K562 (cell line): Measurements from ENCODE around the gene PHF21A. TPM values are rescaled to one million over a fixed set of nuclear protein-coding genes. Genes with fewer than 3 reads are reported as not detected.

Source experiments
- ATAC-seq: fragments of 200-7000 bp; cut with Tn5 transposase; 3 replicates; pipeline ENCODE4 v1.9.1; 2020; ENCODE audit warnings: moderate library complexity
- BruUV-seq: library from RNA; stranded (reverse); fragments of 400-500 nt; replicated peaks from 2 replicates; lab custom pipeline; 2021; lab: Mats Ljungman, UMichigan
- CTCF ChIA-PET: fragments of 300-600 bp; formaldehyde crosslinking; extraction: SDS; loops from one replicate; lab custom pipeline; 2021; ENCODE audit warnings: low intra/inter-chr PET ratio; lab: Yijun Ruan, JAX
- POLR2A ChIA-PET: fragments of 300-600, 350-650 bp; sonication (Branson Sonifier 250); formaldehyde crosslinking; extraction: SDS; loops from one replicate; lab custom pipeline; 2021; ENCODE audit warnings: antibody characterized with exemption, inconsistent platforms; lab: Yijun Ruan, JAX
- DNase-seq, 4 experiments: peaks; one replicate each; pipeline versions ENCODE4 v3.0.0 to v3.0.0-alpha.2; 2011 to 2018; ENCODE audit warnings: low spot score in 3 of 4, mixed read lengths in 3 of 4; ENCODE audit errors: extremely low read depth in 1 of 4
- FAIRE-seq: peaks from 2 replicates; lab custom pipeline; 2011; peaks lifted over from hg19 to GRCh38; lab: Jason Lieb, UNC
- H2AFZ ChIP-seq: 2 replicates; pipeline ENCODE4 v1.6.0; 2011; ENCODE audit warnings: low read depth, low read length, control low read depth, inconsistent platforms
- H3K27ac ChIP-seq: fragments of 200-600 bp; 3 replicates; pipeline ENCODE4 v1.8.0; 2011; ENCODE audit warnings: low read depth, mild to moderate bottlenecking, control low read depth, inconsistent platforms, low read length, moderate library complexity, mixed read lengths; ENCODE audit errors: extremely low read depth
- H3K27me3 ChIP-seq, 2 experiments: fragments of 300-600 bp in 1 of 2; 2 replicates in 1 of 2; 3 replicates in 1 of 2; pipeline versions ENCODE4 v1.6.0 to v1.8.0; 2011; ENCODE audit warnings: inconsistent platforms in 2 of 2, low read length in 2 of 2, mild to moderate bottlenecking in 1 of 2, mixed read lengths in 1 of 2, moderate library complexity in 1 of 2; ENCODE audit not compliant: control insufficient read depth in 2 of 2, insufficient read depth in 2 of 2
- H3K36me3 ChIP-seq: fragments of 300-600 bp; 3 replicates; pipeline ENCODE4 v1.8.0; 2011; ENCODE audit warnings: mild to moderate bottlenecking, low read length, inconsistent platforms; ENCODE audit not compliant: control insufficient read depth, insufficient read depth
- H3K4me1 ChIP-seq, 2 experiments: fragments of 200-600 bp in 1 of 2; replicated peaks in 1 of 2; 2 replicates in 1 of 2; 3 replicates in 1 of 2; pipeline versions ENCODE4 v1.5.1 to v1.8.0; 2011; ENCODE audit warnings: inconsistent platforms in 2 of 2, low read length in 2 of 2, mild to moderate bottlenecking in 1 of 2, mixed read lengths in 1 of 2, moderate library complexity in 1 of 2; ENCODE audit not compliant: control insufficient read depth in 2 of 2, insufficient read depth in 2 of 2
- H3K4me2 ChIP-seq: 2 replicates; pipeline ENCODE4 v1.6.1; 2011; ENCODE audit warnings: low read length, control low read depth, inconsistent platforms, mixed read lengths; ENCODE audit not compliant: insufficient read depth
- H3K4me3 ChIP-seq: fragments of 200-600 bp; sonication (generic), shearing (Covaris generic); 2 replicates; pipeline ENCODE4 v1.5.1; 2016; ENCODE audit warnings: control low read depth, inconsistent platforms
- H3K79me2 ChIP-seq: fragments of 200-600 bp; 3 replicates; pipeline ENCODE4 v1.8.0; 2011; ENCODE audit warnings: low read length, inconsistent platforms; ENCODE audit not compliant: control insufficient read depth, insufficient read depth
- H3K9ac ChIP-seq, 2 experiments: 2 replicates each; pipeline versions ENCODE4 v1.6.0 to v1.6.1; 2011; ENCODE audit warnings: low read depth in 2 of 2, low read length in 2 of 2, control low read depth in 1 of 2, inconsistent platforms in 1 of 2, mild to moderate bottlenecking in 1 of 2, mixed read lengths in 1 of 2; ENCODE audit not compliant: insufficient read depth in 1 of 2
- H3K9me1 ChIP-seq: one replicate; pipeline ENCODE4 v1.6.0; 2011; ENCODE audit warnings: inconsistent platforms, mild to moderate bottlenecking, low read length, moderate library complexity; ENCODE audit not compliant: control insufficient read depth, insufficient read depth
- H3K9me3 ChIP-seq: replicated peaks from 2 replicates; pipeline ENCODE4 v1.5.1; 2011; ENCODE audit warnings: low read depth, low read length, inconsistent platforms; ENCODE audit not compliant: control insufficient read depth, insufficient read depth
- H4K20me1 ChIP-seq: replicated peaks from 2 replicates; pipeline ENCODE4 v1.6.1; 2011; ENCODE audit warnings: low read length, inconsistent platforms, mixed read lengths; ENCODE audit not compliant: control insufficient read depth, insufficient read depth
- CEBPZ ChIP-seq: fragments of 150-350 bp; IDR thresholded peaks from 2 replicates; pipeline ENCODE4 v1.6.1; 2014; ENCODE audit warnings: low read depth, mild to moderate bottlenecking, low read length, borderline replicate concordance
- FOSL1 ChIP-seq: fragments of 200-800 bp; sonication (Bioruptor generic); conservative IDR thresholded peaks from 2 replicates; pipeline ENCODE4 v1.6.1; 2016; ENCODE audit warnings: missing genetic modification characterization, missing compliant biosample characterization
- FUS ChIP-seq: fragments of 200-400 bp; formaldehyde crosslinking; optimal IDR thresholded peaks from 2 replicates; pipeline ENCODE3; 2017; ENCODE audit warnings: low read depth, low read length
- HNRNPUL1 ChIP-seq: fragments of 200-400 bp; formaldehyde crosslinking; IDR thresholded peaks from 2 replicates; pipeline ENCODE4 v1.6.1; 2017; ENCODE audit warnings: low read length
- HSF4 ChIP-seq: fragments of 250-450 bp; sonication (Bioruptor Pico); IDR thresholded peaks from 2 replicates; pipeline ENCODE4 v2.1.2; 2022; ENCODE audit warnings: mild to moderate bottlenecking, moderate library complexity, borderline replicate concordance
- MCM7 ChIP-seq, 2 experiments: fragments of 450-650 bp; IDR thresholded peaks; 2 replicates each; pipeline ENCODE4 v1.6.1; 2016 to 2018
- PURB ChIP-seq: sonication (generic); formaldehyde crosslinking; IDR thresholded peaks from 2 replicates; pipeline ENCODE4 v1.9.0; 2021; ENCODE audit warnings: low read depth, mild to moderate bottlenecking, missing genetic modification reagents
- RFX7 ChIP-seq: fragments of 250-450 bp; sonication (Bioruptor Pico); IDR thresholded peaks from 2 replicates; pipeline ENCODE4 v1.5.1; 2021; ENCODE audit warnings: mild to moderate bottlenecking
- SNRNP70 ChIP-seq: fragments of 200-400 bp; formaldehyde crosslinking; optimal IDR thresholded peaks from 2 replicates; pipeline ENCODE3; 2017; ENCODE audit warnings: low read depth, low read length
- TCF7L2 ChIP-seq: fragments of 150-350 bp; IDR thresholded peaks from 2 replicates; pipeline ENCODE4 v1.6.1; 2016; ENCODE audit warnings: low read depth, mild to moderate bottlenecking, low read length, moderate library complexity
- TGIF2 ChIP-seq: sonication (generic); formaldehyde crosslinking; IDR thresholded peaks from 2 replicates; pipeline ENCODE4 v1.8.1; 2022; ENCODE audit warnings: mild to moderate bottlenecking, missing genetic modification reagents, moderate library complexity
- THAP7 ChIP-seq: fragments of 250-450 bp; sonication (Bioruptor Pico); IDR thresholded peaks from 2 replicates; pipeline ENCODE4 v1.5.0; 2021
- ZKSCAN8 ChIP-seq: fragments of 200-800 bp; sonication (Bioruptor generic); IDR thresholded peaks from 2 replicates; pipeline ENCODE4 v1.6.1; 2016; ENCODE audit warnings: missing genetic modification characterization, missing compliant biosample characterization
- ZNF140 ChIP-seq: fragments of 250-450 bp; sonication (Bioruptor Pico); IDR thresholded peaks from 2 replicates; pipeline ENCODE4 v1.8.0; 2021; ENCODE audit warnings: moderate library complexity, mild to moderate bottlenecking, inconsistent platforms
- ZNF444 ChIP-seq: fragments of 250-450 bp; sonication (Bioruptor Pico); IDR thresholded peaks from 2 replicates; pipeline ENCODE4 v1.4.0; 2020; ENCODE audit warnings: mild to moderate bottlenecking, moderate library complexity
- in situ Hi-C: fragments of 300-500 bp; cut with MboI; formaldehyde crosslinking; loops from 4 replicates; pipeline ENCODE4 v1.15.0; 2018; ENCODE audit warnings: inconsistent platforms, mixed read lengths
- intact Hi-C: fragments of 100-400 bp; cut with micrococcal nuclease; formaldehyde crosslinking; loops from 2 replicates; pipeline ENCODE4 v1.14.2; 2022
- polyA plus RNA-seq, 8 experiments: library from polyadenylated mRNA; depleted of rRNA in 4 of 8; stranded (reverse) in 5 of 8; unstranded in 3 of 8; fragments of >200 nt; fragmentation: Nextera tagmentation in 2 of 8; fragmentation: Illumina TruSeq in 1 of 8; extraction: Ambion mirVana in 2 of 8; extraction: Trizol in 1 of 8; gene quantifications; 2 replicates each; pipeline versions ENCODE4 v1.2.1 to v1.2.3, GENCODE V29; 2011 to 2014; ENCODE audit warnings: inconsistent platforms in 1 of 8, missing spikeins in 1 of 8
- total RNA-seq, 7 experiments: library from RNA; depleted of rRNA in 6 of 7; stranded (reverse); fragments of >200 nt in 6 of 7; fragmentation: Illumina TruSeq in 2 of 7; extraction: Trizol in 2 of 7; gene quantifications; 2 replicates each; pipeline versions ENCODE4 v1.2.1 to v1.2.3, GENCODE V29; 2011 to 2021; ENCODE audit warnings: low replicate concordance in 1 of 7
- TF ChIP-seq, protein P1 (sequence below): fragments of 250-450 bp; sonication (Bioruptor Pico); IDR thresholded peaks from 2 replicates; pipeline ENCODE4 v1.6.1; 2021; ENCODE audit warnings: mild to moderate bottlenecking
- TF ChIP-seq, protein P2 (sequence below): sonication (generic); formaldehyde crosslinking; IDR thresholded peaks from 2 replicates; pipeline ENCODE4 v1.8.0; 2022; ENCODE audit warnings: mild to moderate bottlenecking, missing genetic modification reagents, borderline replicate concordance

Gene PHF21A
- total and polyA plus RNA-seq, 9 of the 15 experiments (the other 6 are each of a cell fraction or from before 2014, with no cell fraction given), result 1.5 to 32.4 (median 10.7) TPM

GRCh38 chr11:46170797-46171196 lies 49.5 kb upstream of the PHF21A start:
- no peak overlapping the region for H3K4me3 ChIP-seq
- no peaks in the 10 kb centered on the region for H3K79me2 ChIP-seq
- H3K4me1 ChIP-seq, result no peaks in the 10 kb centered on the region; a peak in 1 of 5 replicates
- intact Hi-C loops (no loop called here), in situ Hi-C loops (no loop called here)
- H4K20me1 ChIP-seq, result no peaks in the 10 kb centered on the region
- H2AFZ ChIP-seq, result no peak overlapping the region
- CTCF ChIA-PET, result no interaction called here
- no peaks in the 10 kb centered on the region; a peak in 1 of 5 replicates for H3K27me3 ChIP-seq
- FAIRE-seq (no peak), ATAC-seq (no peak), DNase-seq (no peak)
- POLR2A ChIA-PET, result no interaction called here
- H3K36me3 ChIP-seq, result no peaks in the 10 kb centered on the region
- no peaks in the 10 kb centered on the region for H3K9me1 ChIP-seq
- TF ChIP-seq TCF7L2 (no peak), RFX7 (CRISPR knock-in tag) (no peak), ZNF444 (CRISPR knock-in tag) (no peak), THAP7 (CRISPR knock-in tag) (no peak), TGIF2 (CRISPR knock-in tag) (no peak), ZKSCAN8 (CRISPR knock-in tag) (no peak), CEBPZ (no peak), FUS (no peak), HNRNPUL1 (no peak), PURB (no peak), ZNF140 (CRISPR knock-in tag) (no peak), MCM7 (IDR thresholded peaks at IDR 0.05) (no peak), FOSL1 (no peak), SNRNP70 (no peak), HSF4 (CRISPR knock-in tag) (no peak)
- TF ChIP-seq, protein P1, sequence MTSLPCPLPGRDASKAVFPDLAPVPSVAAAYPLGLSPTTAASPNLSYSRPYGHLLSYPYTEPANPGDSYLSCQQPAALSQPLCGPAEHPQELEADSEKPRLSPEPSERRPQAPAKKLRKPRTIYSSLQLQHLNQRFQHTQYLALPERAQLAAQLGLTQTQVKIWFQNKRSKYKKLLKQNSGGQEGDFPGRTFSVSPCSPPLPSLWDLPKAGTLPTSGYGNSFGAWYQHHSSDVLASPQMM (CRISPR knock-in tag), result no peak
- TF ChIP-seq, protein P2, sequence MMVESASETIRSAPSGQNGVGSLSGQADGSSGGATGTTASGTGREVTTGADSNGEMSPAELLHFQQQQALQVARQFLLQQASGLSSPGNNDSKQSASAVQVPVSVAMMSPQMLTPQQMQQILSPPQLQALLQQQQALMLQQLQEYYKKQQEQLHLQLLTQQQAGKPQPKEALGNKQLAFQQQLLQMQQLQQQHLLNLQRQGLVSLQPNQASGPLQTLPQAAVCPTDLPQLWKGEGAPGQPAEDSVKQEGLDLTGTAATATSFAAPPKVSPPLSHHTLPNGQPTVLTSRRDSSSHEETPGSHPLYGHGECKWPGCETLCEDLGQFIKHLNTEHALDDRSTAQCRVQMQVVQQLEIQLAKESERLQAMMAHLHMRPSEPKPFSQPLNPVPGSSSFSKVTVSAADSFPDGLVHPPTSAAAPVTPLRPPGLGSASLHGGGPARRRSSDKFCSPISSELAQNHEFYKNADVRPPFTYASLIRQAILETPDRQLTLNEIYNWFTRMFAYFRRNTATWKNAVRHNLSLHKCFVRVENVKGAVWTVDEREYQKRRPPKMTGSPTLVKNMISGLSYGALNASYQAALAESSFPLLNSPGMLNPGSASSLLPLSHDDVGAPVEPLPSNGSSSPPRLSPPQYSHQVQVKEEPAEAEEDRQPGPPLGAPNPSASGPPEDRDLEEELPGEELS, result no peak
- H3K27ac ChIP-seq, result no peak overlapping the region
- BruUV-seq, result no TSS peak
- H3K4me2 ChIP-seq, result no peak overlapping the region
- no peak overlapping the region for H3K9ac ChIP-seq
- H3K9me3 ChIP-seq, result no peaks in the 10 kb centered on the region
